NCI-H82 (cell line): ENCODE results near the gene ARRDC2.
"Not testable (repeated sequence)": the region's sequence is repeated elsewhere in the genome, so short reads cannot be mapped to it uniquely, and the experiment has no call there.

Experiments used
- DNase-seq: peaks from one replicate; lab custom pipeline; 2025; lab: John Stamatoyannopoulos, UW

ARRDC2 gene

GRCh38 chr19:18016209-18016910, 8.4 kb downstream of the ARRDC2 start:
- no peak for DNase-seq

GRCh38 chr19:18017275-18018083, 9.5 kb downstream of the ARRDC2 start:
- no peak for DNase-seq

- no peak for DNase-seq
Observed at GRCh38 chr19:18020212-18021085, 12.5 kb downstream of the ARRDC2 start.

GRCh38 chr19:18021121-18021755, 13.3 kb downstream of the ARRDC2 start:
- no peak for DNase-seq

GRCh38 chr19:18023622-18024251, 15.8 kb downstream of the ARRDC2 start:
- DNase-seq = no peak

- no peak for DNase-seq
Observed at GRCh38 chr19:18027151-18027550, 19.2 kb downstream of the ARRDC2 start.

- DNase-seq = peak; percentile 49
Observed at GRCh38 chr19:18029617-18030338, 21.8 kb downstream of the ARRDC2 start.

GRCh38 chr19:18031401-18031800, 23.4 kb downstream of the ARRDC2 start:
- not testable (repeated sequence) for DNase-seq

GRCh38 chr19:18032102-18032501, 24.1 kb downstream of the ARRDC2 start:
- DNase-seq = not testable (repeated sequence)

GRCh38 chr19:18041054-18041453, 33.1 kb downstream of the ARRDC2 start:
- DNase-seq = no peak

- DNase-seq = no peak
Observed at GRCh38 chr19:18043676-18044075, 35.7 kb downstream of the ARRDC2 start.

GRCh38 chr19:18044825-18045304, 36.9 kb downstream of the ARRDC2 start:
- DNase-seq = peak; percentile 99

GRCh38 chr19:18045307-18046050, 37.5 kb downstream of the ARRDC2 start:
- no peak for DNase-seq

GRCh38 chr19:18046059-18046718, 38.2 kb downstream of the ARRDC2 start:
- DNase-seq = peak; percentile 80

- no peak for DNase-seq
Observed at GRCh38 chr19:18049385-18049784, 41.4 kb downstream of the ARRDC2 start.

GRCh38 chr19:18051887-18052286, 43.9 kb downstream of the ARRDC2 start:
- no peak for DNase-seq

GRCh38 chr19:18053576-18054219, 45.7 kb downstream of the ARRDC2 start:
- DNase-seq = no peak

GRCh38 chr19:18055967-18056366, 48.0 kb downstream of the ARRDC2 start:
- DNase-seq = no peak

GRCh38 chr19:18057557-18057956, 49.6 kb downstream of the ARRDC2 start:
- DNase-seq = peak; percentile 32
